ENCODE measurements around the gene ATPAF2.
A peak's percentile ranks its signal among the peaks of the same experiment; 100 is the strongest.

The ATPAF2 gene

DNA sequence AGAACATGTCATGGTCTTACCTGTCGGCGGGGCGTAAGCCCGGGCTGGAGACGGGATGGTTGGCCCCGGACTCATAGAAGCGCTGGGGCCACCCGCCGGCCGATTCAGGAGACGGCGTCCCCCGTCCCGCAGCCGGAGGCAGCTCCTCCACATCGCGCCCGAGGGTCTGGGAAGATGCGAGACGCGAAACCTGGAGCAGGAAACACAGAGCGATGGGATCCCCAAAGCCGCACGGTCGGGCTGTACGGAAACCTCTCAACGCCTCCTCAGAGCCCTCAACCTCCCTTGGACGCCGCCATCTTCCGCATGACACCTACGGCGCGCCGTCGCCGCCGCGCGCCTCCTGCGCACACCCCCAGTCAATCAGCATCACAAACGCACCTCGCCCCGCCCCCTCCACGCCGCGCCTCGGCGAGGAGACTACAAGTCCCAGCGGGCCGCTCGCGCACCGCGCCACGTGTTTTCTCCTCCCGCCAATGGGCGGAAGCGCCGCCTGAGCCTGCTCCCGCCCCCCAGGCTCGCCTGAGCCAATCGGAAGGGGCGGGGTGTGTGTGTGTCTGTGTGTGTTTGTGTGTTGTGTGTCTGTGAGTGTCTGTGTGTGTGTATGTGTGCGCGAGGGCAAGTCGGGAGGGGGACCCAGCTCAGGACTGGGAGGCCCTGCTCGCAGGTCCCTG lies at the start of gene ATPAF2, which contains the start of gene GID4:
Gene ATPAF2, minus strand, starts transcription at position 308 of the 674 bp plus-strand sequence. Its CDS starts 155 bp downstream, at position 153.
Gene GID4, plus strand, starts transcription at position 548 of the 674 bp plus-strand sequence. Its CDS starts 57 bp downstream, at position 605.
- peak; percentile 100 for DNase-seq

- peak; percentile 95 for DNase-seq
Measured at GRCh38 chr17:18087610-18088491, 48.9 kb upstream of the ATPAF2 start, which contains the start of gene DRG2. Gene DRG2 (plus strand): TSS chr17:18087948. CDS start chr17:18088024, 76 bp downstream.

- no peak for DNase-seq
Measured at GRCh38 chr17:18084256-18084655, 45.3 kb upstream of the ATPAF2 start.

GRCh38 chr17:18079543-18079942 lies 40.6 kb upstream of the ATPAF2 start:
- DNase-seq: no peak

GRCh38 chr17:18076936-18077335 lies 38.0 kb upstream of the ATPAF2 start:
- DNase-seq: no peak

DNA sequence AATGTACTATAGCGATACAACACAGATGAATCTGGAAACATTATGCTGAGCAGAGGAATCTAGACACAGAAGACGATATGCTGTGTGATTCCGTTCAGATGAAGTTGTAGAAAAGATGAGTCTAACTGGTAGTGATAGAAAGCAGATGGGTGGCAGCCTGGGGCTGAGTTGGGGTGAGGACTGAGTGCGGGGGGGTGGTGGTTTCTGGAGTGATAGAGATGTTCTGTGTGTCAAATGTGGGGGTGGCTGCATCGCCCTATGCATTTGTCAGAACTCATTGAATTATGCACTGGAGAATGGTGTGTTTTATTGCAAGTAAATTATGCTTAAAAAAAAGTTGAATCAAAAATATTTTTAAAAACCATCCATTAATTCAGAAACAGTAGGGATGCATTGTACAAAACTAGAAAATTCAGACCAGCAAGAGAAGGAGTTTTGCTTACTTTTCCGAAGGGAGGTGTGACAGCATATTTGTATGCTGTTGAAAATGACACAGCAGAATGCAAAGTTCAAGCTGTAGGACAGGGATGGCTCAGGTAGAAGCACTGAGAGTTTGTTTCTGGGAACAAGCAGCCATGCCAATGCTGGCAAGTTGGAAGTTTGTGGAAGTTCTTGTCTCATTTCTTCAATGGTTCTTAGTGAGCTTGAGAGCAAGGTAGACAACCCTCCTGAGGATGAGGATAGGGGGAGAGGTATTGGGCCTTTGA lies 35.8 kb upstream of the ATPAF2 start:
- no peak for DNase-seq

DNA sequence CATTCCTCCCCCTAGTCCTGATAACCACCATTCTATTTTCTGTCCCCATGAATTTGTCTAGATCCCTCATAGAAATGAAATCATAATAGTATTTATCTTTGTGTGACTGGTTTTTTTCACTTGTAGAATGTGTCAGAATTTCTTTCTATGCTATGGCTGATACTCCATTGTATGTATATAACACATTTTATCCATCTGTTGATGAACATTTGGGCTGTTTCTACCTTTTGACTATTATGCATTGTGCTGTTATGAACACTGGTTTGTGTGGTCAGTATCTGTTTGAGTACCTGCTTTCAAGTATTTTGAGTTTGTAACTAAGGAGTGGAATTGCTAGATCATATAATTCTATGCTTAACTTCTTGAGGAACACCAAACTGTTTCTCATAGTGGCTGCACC lies 32.8 kb upstream of the ATPAF2 start:
- DNase-seq: no peak

DNA sequence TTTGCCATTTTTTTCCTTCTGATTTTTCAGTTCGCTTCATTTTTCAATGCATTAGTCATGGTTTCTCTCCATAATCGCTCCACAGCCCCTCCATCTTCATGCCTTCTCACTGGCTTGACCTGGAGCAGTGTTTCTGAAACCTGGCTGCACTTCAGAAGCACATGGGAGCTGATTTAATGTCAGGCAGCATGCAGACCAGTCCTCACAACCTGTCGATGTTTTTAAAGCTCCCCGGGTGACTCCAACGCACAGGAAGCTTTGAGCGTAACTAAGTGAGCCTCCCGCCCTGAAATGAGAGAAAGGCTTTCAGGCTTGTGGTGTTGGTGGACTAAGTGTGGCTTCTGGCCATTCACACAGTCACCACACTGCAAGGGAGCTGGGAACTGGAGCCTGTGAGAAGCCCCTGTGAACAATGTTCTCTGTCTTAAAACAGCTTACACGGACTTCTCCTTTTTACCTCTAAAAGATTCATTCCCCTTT lies 31.9 kb upstream of the ATPAF2 start:
- peak; percentile 46 for DNase-seq

DNA sequence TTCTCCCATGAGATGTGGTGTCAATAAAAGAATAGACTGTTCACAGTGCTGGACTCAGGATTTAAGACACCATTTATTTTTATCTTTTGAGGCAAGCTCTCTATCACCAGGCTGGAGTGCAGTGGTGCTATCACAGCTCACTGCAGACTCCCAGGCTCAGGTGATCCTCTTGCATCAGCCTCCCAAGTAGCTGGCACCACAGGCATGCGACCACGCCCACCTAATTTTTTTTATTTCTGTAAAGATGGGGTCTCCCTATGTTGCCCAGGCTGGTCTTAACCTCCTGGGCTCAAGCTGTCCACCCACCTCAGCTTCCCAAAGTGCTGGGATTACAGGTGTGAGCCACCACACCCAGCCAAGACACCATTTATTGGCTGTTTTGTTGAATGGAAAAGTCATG lies 30.1 kb upstream of the ATPAF2 start:
- DNase-seq: no peak

- no peak for DNase-seq
Measured at GRCh38 chr17:18066866-18067265, 27.9 kb upstream of the ATPAF2 start.

DNA sequence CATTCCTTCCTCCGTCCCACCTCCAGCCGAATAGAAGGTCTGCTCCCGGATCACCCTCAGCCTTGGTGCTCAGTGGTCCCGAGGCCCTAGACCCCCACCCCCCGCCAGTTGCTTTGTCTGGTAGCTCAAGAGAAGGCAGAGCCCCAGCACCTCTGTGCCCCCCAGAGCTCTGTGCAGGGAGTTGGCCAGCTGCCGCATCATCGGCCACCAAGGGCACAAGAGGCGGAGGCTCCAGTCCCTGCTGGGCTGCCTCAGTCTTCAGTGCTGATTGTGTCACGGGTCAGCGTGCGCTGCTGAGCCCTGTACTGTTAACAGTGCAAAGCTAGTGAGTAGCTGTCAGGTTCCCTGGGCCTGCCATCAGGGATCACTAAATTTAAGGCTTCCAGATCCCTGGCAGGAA lies 26.6 kb upstream of the ATPAF2 start:
- no peak for DNase-seq

- DNase-seq: no peak
Measured at GRCh38 chr17:18064053-18064452, 25.1 kb upstream of the ATPAF2 start.

- DNase-seq: no peak
Measured at GRCh38 chr17:18059283-18059682, 20.3 kb upstream of the ATPAF2 start.

DNA sequence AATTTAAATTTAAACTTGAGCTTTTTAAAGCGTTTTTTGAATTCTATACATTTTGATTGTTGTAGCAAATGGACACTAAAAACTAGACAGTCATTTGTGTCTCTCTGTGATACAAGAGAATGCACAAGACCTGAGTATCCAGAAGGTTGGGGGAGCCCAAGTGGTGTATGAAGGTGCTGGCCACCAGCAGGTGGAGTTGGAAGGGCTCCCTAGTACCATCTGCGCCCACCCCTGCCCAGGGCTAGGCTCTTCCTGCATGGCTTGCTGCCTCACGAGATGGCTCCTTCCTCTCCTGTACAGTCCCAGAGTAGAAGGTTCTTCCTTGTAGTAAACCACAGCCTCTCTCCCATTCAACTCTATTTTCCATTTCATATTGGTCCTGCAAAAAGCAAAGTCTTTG lies 17.2 kb upstream of the ATPAF2 start:
- no peak for DNase-seq

- no peak for DNase-seq
Measured at GRCh38 chr17:18055597-18055996, 16.6 kb upstream of the ATPAF2 start.

DNA sequence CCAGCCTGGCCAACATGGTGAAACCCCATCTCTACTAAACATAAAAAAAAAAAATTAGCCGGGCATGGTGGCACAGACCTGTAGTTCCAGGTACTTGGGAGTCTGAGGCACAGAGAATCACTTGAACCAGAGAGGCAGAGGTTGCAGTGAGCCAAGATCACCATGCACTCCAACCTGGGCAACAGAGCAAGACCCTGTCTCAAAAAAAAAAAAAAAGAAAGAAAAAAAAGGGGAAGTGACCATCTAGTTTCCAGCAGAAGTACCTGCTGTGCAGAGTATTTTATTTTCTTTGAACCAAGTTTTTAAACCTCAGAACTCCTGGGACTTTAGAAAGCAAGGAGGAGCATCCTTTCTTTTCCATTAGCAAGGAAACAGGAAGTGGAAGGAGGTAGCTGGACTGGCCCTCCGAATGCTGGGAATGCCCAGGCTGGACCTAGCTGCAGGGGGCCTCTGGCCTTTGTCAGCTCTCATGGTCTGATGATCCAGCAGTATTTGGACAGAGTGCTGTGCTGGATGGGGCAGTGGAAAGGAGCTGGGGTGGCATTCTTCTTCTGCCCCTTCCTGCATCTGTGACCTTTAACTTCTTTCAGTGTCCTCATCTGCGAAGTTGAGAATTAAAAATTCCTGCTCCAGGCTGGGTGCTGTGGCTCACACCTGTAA lies 6.9 kb upstream of the ATPAF2 start:
- DNase-seq: no peak

DNA sequence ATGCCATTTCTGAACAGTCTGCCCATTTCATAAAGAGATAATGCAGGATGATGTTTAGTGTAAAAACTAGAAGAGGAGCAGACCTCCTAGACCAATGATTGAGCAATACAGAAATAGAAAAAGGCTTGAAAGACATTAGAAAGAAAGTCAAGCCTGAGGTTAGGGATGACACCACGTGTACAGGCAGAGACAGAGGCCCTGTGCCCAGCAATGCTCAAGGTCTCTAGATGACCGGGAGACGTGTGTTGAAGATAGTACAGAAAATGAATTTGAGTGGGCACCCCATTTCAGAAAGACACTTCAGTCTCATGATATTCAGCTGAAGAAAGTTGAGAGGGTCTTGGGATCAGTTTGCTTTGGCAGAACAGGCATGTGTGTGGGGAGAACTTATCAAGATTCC lies 5.6 kb upstream of the ATPAF2 start:
- DNase-seq: no peak

DNA sequence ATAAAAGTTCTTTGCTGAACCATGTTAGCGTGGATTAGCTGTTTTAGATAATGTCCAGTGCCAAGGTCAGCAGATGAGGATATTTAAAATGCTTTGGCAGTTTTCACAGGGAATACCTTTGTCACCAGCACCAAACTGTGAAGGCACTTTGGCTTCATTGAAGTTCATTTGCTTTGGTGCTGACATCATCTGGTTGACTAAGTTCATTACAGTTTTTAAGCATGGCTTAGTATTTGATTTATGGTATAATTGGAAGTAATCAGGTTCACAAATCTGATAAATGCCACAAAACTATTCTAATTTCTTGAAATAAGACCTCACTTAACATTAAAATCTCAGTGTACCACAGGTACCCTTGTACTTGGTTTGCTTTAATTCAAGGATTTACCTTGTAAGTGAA lies 4.5 kb upstream of the ATPAF2 start:
- DNase-seq: no peak

- DNase-seq: no peak
Measured at GRCh38 chr17:18042983-18043382, 4.0 kb upstream of the ATPAF2 start.

DNA sequence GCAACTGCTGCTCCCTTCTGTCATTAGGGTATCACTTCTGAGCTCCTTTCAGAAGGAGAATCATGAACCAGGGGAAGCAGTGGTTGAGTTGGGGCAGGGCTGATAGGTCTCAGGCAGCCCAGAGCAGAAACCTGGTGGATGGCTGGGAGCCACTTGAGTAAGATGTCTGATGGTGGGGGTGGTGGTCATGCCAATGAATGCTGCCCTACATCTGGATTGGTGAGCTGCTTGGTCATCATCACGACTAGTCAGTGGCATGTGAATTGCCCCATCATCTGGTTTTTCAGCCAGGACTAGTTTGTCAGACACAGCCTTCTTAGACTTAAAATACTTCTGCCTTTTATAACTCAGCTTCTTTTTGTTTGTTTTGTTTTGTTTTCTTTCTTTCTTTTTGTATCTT lies 2.8 kb upstream of the ATPAF2 start:
- DNase-seq: no peak

GRCh38 chr17:18040261-18040858 lies 1.4 kb upstream of the ATPAF2 start:
- DNase-seq: no peak

Data from femur (tissue), 1 donor.